ENCODE data around the gene DNAJC18. TPM values are rescaled to one million over a fixed set of nuclear protein-coding genes. Genes with fewer than 3 reads are reported as not detected.

DNAJC18 gene
- total and polyA plus RNA-seq, 2 of the 8 experiments (the other 6 are each of a cell fraction or from before 2014, with no cell fraction given), result 7.8 to 29.2 TPM

DNA sequence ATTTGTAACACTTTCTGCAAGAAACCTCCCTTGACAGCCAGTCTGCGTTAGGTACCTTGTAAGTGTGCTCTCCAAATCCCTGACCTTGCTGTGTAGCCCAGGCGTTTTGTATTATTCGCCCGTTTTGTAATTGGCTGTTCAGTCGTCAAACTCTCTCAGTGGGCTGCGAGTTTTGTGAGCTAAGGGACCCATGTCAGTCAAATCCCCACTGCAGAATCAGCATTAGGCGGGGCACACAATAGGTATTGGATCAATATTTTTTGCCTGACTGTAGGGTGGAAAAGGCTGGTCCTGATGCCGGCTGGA lies 665 bp downstream of the DNAJC18 start:
- Histone ChIP-seq H2BK20ac (ENCODE audit: low read length) (no peak overlapping the region), H4K5ac (ENCODE audit: insufficient read length, low read depth, low read length) (no peak overlapping the region), H3K9me3 (ENCODE audit: insufficient read depth in 2 of 2, low read depth in 1 of 2, low read length in 1 of 2) (no peaks in the 10 kb centered on the region), H2BK12ac (ENCODE audit: low read depth, low read length) (no peak overlapping the region), H3K14ac (ENCODE audit: insufficient read length) (no peak overlapping the region), H2AK5ac (ENCODE audit: low read depth, low read length) (no peak overlapping the region), H3K18ac (ENCODE audit: extremely low read depth, low read length) (no peak overlapping the region), H3K4me3 (ENCODE audit: extremely low read depth in 1 of 4, insufficient read depth in 2 of 4, low read depth in 3 of 4, low read length in 4 of 4) (peak overlapping the region; percentile 77 to 89 (median 84)), H3K27ac (ENCODE audit: low read depth, low read length) (no peak overlapping the region), H2BK120ac (replicated peaks; ENCODE audit: low read depth, low read length) (no peak overlapping the region), H2BK5ac (ENCODE audit: low read depth, low read length) (no peak overlapping the region), H3K23me2 (ENCODE audit: low read depth, low read length) (peaks cover 4% of the 10 kb centered on the region; the same call in 1 of the 2 replicates), H4K8ac (ENCODE audit: extremely low read depth, insufficient read depth, low read length) (no peak overlapping the region), H3K56ac (replicated peaks; ENCODE audit: insufficient read length, low read depth, low read length) (no peak overlapping the region), H3K79me2 (ENCODE audit: control insufficient read depth in 1 of 2, insufficient read depth in 2 of 2, low read length in 2 of 2) (no peaks in the 10 kb centered on the region), H4K91ac (replicated peaks; ENCODE audit: insufficient read length, low read length) (no peak overlapping the region), H3K4me2 (ENCODE audit: insufficient read depth in 1 of 2, low read depth in 2 of 2, low read length in 2 of 2) (peak overlapping the region; percentile 72 to 99), H3K4ac (replicated peaks; ENCODE audit: insufficient read length, low read depth, low read length) (no peak overlapping the region), H3K36me3 (ENCODE audit: control insufficient read depth in 2 of 4, insufficient read depth in 4 of 4, low read length in 3 of 4) (peaks cover 0 to 6% (median 3%) of the 10 kb centered on the region in 4 experiments; a peak in 2 of 8 replicates), H3K23ac (ENCODE audit: insufficient read length) (no peak overlapping the region), H2AFZ (ENCODE audit: low read length) (0 out of 2 replicates have a peak overlapping the region, but pooled peaks have one; percentile 13), H3K79me1 (ENCODE audit: low read depth, low read length) (no peaks in the 10 kb centered on the region), H4K20me1 (replicated peaks in 1 of 2; ENCODE audit: control insufficient read depth in 1 of 2, insufficient read depth in 2 of 2, low read length in 2 of 2) (no peaks in the 10 kb centered on the region), H3K9ac (replicated peaks in 1 of 4; ENCODE audit: extremely low read depth in 1 of 4, low read depth in 3 of 4, low read length in 3 of 4) (peak overlapping the region in 1 of 4 experiments; percentile 24; a peak in 2 of 7 replicates), H2BK15ac (ENCODE audit: low read length) (no peak overlapping the region), H3K4me1 (replicated peaks in 1 of 4; ENCODE audit: control insufficient read depth in 3 of 4, insufficient read depth in 4 of 4, low read length in 3 of 4) (peaks cover 0 to 8% (median 2%) of the 10 kb centered on the region in 4 experiments; a peak in 4 of 7 replicates), H3K27me3 (replicated peaks in 1 of 4; ENCODE audit: control insufficient read depth in 3 of 4, extremely low read depth in 1 of 4, insufficient read depth in 3 of 4, low read length in 3 of 4) (no peaks in the 10 kb centered on the region)
- CTCF ChIA-PET (ENCODE audit: partially characterized antibody), result interaction anchor here (0.8 to 4.7 kb wide), 10 partner anchors 17 to 327 kb away, joined by 3 to 53 read pairs (median 4); no protein-coding TSS in a partner anchor
- WGBS, 2 experiments (ENCODE audit: extremely low coverage in 1 of 2, insufficient coverage in 1 of 2, insufficient read length in 1 of 2, insufficient replicate concordance in 2 of 2, low coverage in 1 of 2, low lambda C conversion rate in 2 of 2, missing lambda C conversion rate in 1 of 2), result 32% methylated on average over 8 of the region's 8 CpGs; no CpG with 5 or more reads in 1 of the 2 experiments
- POLR2A ChIA-PET (ENCODE audit: partially characterized antibody), result interaction anchor here (0.6 to 3.3 kb wide), 21 partner anchors 9 to 271 kb away, joined by 3 to 16 read pairs (median 4); partner anchors contain the start of genes ECSCR, PAIP2, SPATA24 and UBE2D2
- DNase-seq (ENCODE audit: low read depth in 1 of 2, low spot score in 2 of 2) (peak in 1 of 2 experiments; percentile 52), FAIRE-seq (no peak)
- no peak for TF ChIP-seq SIX5 (IDR thresholded peaks at IDR 0.05; ENCODE audit: low read depth, low read length)
- no peak for TF ChIP-seq FOSL1 (IDR thresholded peaks at IDR 0.05; ENCODE audit: insufficient read depth, low read depth, low read length)
- TF ChIP-seq CREB1 (IDR thresholded peaks at IDR 0.05), result no peak
- no peak for TF ChIP-seq NRF1 (IDR thresholded peaks at IDR 0.05; ENCODE audit: low read depth, low read length)
- TF ChIP-seq, protein P1, sequence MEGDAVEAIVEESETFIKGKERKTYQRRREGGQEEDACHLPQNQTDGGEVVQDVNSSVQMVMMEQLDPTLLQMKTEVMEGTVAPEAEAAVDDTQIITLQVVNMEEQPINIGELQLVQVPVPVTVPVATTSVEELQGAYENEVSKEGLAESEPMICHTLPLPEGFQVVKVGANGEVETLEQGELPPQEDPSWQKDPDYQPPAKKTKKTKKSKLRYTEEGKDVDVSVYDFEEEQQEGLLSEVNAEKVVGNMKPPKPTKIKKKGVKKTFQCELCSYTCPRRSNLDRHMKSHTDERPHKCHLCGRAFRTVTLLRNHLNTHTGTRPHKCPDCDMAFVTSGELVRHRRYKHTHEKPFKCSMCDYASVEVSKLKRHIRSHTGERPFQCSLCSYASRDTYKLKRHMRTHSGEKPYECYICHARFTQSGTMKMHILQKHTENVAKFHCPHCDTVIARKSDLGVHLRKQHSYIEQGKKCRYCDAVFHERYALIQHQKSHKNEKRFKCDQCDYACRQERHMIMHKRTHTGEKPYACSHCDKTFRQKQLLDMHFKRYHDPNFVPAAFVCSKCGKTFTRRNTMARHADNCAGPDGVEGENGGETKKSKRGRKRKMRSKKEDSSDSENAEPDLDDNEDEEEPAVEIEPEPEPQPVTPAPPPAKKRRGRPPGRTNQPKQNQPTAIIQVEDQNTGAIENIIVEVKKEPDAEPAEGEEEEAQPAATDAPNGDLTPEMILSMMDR (IDR thresholded peaks at IDR 0.05; ENCODE audit: control extremely low read depth in 1 of 3, insufficient read depth in 1 of 3, low read depth in 1 of 3, low read length in 3 of 3), result no peak
- no peak for TF ChIP-seq TAF7 (optimal IDR thresholded peaks at IDR 0.05; ENCODE audit: borderline replicate concordance, low read depth, low read length)
- TF ChIP-seq POLR2AphosphoS5 (IDR thresholded peaks at IDR 0.05; ENCODE audit: low read depth, low read length), result no peak
- no peak for TF ChIP-seq MAFK (IDR thresholded peaks at IDR 0.05; ENCODE audit: low read depth, low read length)
- no peak for TF ChIP-seq CHD2 (IDR thresholded peaks at IDR 0.05; ENCODE audit: low read length)
- TF ChIP-seq TAF1 (IDR thresholded peaks at IDR 0.05; ENCODE audit: low read depth, low read length), result no peak
- TF ChIP-seq PHF8 (conservative IDR thresholded peaks at IDR 0.05; ENCODE audit: low read depth, low read length), result no peak
- no peak for TF ChIP-seq SIN3A (conservative IDR thresholded peaks at IDR 0.05 in 1 of 2, IDR thresholded peaks at IDR 0.05 in 1 of 2; ENCODE audit: low read depth in 1 of 2, low read length in 2 of 2)
